ENCODE results near the gene SREBF2.

Gene SREBF2

GRCh38 chr22:41892721-41893120, 59.8 kb downstream of the SREBF2 start:
- Mint-ChIP-seq H3K4me3 (no peak overlapping the region), H3K4me1 (peaks cover 13% of the 10 kb centered on the region), H3K27me3 (ENCODE audit: low read depth) (no peaks in the 10 kb centered on the region), H3K27ac (no peak overlapping the region), H3K9me3 (no peaks in the 10 kb centered on the region), H3K36me3 (ENCODE audit: low read depth) (peaks cover 64% of the 10 kb centered on the region)
- no peak for TF ChIP-seq CTCF (IDR thresholded peaks at IDR 0.05; ENCODE audit: unreplicated experiment in 3 of 3)

- H3K9me3 Mint-ChIP-seq: no peaks in the 10 kb centered on the region
- H3K4me1 Mint-ChIP-seq: peaks cover 9% of the 10 kb centered on the region
- H3K27me3 Mint-ChIP-seq (ENCODE audit: low read depth): no peaks in the 10 kb centered on the region
- no peak overlapping the region for H3K4me3 Mint-ChIP-seq
- H3K27ac Mint-ChIP-seq: no peak overlapping the region
- peaks cover 58% of the 10 kb centered on the region for H3K36me3 Mint-ChIP-seq (ENCODE audit: low read depth)
- TF ChIP-seq CTCF (IDR thresholded peaks at IDR 0.05; ENCODE audit: unreplicated experiment in 3 of 3): no peak
These were observed 60.9 kb downstream of the SREBF2 start for GRCh38 chr22:41893591-41894375.

GRCh38 chr22:41898645-41899044, 65.7 kb downstream of the SREBF2 start:
- peaks cover 16% of the 10 kb centered on the region for H3K4me1 Mint-ChIP-seq
- no peak for TF ChIP-seq CTCF (IDR thresholded peaks at IDR 0.05; ENCODE audit: unreplicated experiment in 3 of 3)
- peak overlapping the region; percentile 14 to 73 (median 41) for H3K27ac Mint-ChIP-seq
- peak overlapping the region in 1 of 3 experiments; percentile 20 for H3K4me3 Mint-ChIP-seq
- no peaks in the 10 kb centered on the region for H3K27me3 Mint-ChIP-seq (ENCODE audit: low read depth)
- no peaks in the 10 kb centered on the region for H3K9me3 Mint-ChIP-seq
- peaks cover 46% of the 10 kb centered on the region for H3K36me3 Mint-ChIP-seq (ENCODE audit: low read depth)

- Mint-ChIP-seq H3K27me3 (ENCODE audit: low read depth) (no peaks in the 10 kb centered on the region), H3K27ac (peak overlapping the region; percentile 41 to 73 (median 69)), H3K4me3 (peak overlapping the region in 1 of 3 experiments; percentile 25), H3K4me1 (peaks cover 16% of the 10 kb centered on the region), H3K9me3 (no peaks in the 10 kb centered on the region), H3K36me3 (ENCODE audit: low read depth) (peaks cover 44% of the 10 kb centered on the region)
- no peak for TF ChIP-seq CTCF (IDR thresholded peaks at IDR 0.05; ENCODE audit: unreplicated experiment in 3 of 3)
These were observed 66.2 kb downstream of the SREBF2 start for GRCh38 chr22:41899110-41899509.

- Mint-ChIP-seq H3K4me1 (peaks cover 16% of the 10 kb centered on the region), H3K4me3 (no peak overlapping the region), H3K9me3 (no peaks in the 10 kb centered on the region), H3K36me3 (ENCODE audit: low read depth) (peaks cover 42% of the 10 kb centered on the region), H3K27ac (no peak overlapping the region), H3K27me3 (ENCODE audit: low read depth) (no peaks in the 10 kb centered on the region)
- no peak for TF ChIP-seq CTCF (IDR thresholded peaks at IDR 0.05; ENCODE audit: unreplicated experiment in 3 of 3)
These were observed 67.2 kb downstream of the SREBF2 start for GRCh38 chr22:41899992-41900651.

Data from nephron (organoid).